ENCODE results near the gene PEX10.

Gene PEX10

DNA sequence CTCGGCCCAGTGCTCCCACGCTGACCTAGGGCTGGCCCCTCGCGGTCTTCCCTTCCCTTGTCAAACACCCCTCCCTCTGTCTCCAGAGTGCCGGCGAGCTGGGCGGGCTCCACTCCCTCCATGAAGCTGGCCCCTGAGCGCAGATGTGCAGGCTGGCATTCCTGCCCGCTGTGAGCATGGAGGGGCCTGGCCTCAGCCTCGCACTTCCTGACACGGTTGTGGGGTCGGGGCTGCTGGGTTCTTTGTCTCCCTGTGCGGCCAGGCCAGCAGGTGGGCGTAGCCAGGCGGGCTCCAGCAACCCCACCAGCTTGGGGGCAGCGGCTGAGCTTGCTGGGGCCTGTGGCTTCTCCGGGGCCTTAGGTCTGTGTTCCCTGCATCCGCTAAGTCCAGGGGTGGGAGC is 14.2 kb upstream of the PEX10 start:
- TF ChIP-seq, protein P1, sequence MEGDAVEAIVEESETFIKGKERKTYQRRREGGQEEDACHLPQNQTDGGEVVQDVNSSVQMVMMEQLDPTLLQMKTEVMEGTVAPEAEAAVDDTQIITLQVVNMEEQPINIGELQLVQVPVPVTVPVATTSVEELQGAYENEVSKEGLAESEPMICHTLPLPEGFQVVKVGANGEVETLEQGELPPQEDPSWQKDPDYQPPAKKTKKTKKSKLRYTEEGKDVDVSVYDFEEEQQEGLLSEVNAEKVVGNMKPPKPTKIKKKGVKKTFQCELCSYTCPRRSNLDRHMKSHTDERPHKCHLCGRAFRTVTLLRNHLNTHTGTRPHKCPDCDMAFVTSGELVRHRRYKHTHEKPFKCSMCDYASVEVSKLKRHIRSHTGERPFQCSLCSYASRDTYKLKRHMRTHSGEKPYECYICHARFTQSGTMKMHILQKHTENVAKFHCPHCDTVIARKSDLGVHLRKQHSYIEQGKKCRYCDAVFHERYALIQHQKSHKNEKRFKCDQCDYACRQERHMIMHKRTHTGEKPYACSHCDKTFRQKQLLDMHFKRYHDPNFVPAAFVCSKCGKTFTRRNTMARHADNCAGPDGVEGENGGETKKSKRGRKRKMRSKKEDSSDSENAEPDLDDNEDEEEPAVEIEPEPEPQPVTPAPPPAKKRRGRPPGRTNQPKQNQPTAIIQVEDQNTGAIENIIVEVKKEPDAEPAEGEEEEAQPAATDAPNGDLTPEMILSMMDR (conservative IDR thresholded peaks at IDR 0.05; ENCODE audit: low read length): no peak
- no peak overlapping the region for H3K4me3 ChIP-seq (ENCODE audit: low read length)
- no peak for DNase-seq (ENCODE audit: low read depth)

DNA sequence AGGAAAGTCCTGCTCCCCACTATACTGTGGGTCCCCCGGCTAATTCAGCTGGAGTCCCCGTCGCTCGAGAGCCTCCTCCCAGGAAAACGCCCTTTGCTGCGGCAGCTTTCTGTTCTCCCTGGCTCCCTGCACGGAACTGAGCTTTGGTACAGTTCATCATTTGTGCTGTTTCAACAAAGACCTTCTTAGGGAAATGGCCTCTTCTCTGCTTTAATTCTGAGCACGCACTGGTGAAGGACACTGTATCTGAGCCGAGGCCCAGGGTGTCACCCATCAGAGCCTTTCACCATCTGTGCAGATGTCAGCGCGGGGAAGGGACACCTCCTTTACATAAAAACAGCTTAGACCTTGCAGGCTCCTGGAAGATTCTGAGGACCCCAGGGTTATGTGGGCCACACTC is 13.5 kb upstream of the PEX10 start:
- DNase-seq (ENCODE audit: low read depth): no peak
- no peak overlapping the region for H3K4me3 ChIP-seq (ENCODE audit: low read length)
- TF ChIP-seq, protein P1 (conservative IDR thresholded peaks at IDR 0.05; ENCODE audit: low read length): no peak

DNA sequence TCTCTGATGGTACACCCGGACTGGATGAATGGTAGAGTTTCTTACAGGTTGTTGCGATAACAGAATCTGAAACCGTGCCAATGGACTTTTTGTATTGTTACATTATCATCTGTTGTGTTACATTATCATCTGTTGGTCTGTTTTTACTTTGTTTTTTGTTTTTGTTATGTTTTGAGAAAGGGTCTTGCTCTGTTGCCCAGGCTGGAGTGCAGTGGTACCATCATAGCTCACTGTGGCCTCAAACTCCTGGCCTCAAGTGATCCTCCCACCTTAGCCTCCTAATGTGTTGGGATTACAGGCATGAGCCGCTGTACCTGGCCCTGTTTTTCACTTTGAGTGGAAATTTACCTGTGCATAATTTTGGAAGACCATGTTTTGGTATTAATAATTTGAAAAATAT is 10.2 kb upstream of the PEX10 start:
- TF ChIP-seq, protein P1 (conservative IDR thresholded peaks at IDR 0.05; ENCODE audit: low read length): no peak
- DNase-seq (ENCODE audit: low read depth): no peak
- H3K4me3 ChIP-seq (ENCODE audit: low read length): no peak overlapping the region

DNA sequence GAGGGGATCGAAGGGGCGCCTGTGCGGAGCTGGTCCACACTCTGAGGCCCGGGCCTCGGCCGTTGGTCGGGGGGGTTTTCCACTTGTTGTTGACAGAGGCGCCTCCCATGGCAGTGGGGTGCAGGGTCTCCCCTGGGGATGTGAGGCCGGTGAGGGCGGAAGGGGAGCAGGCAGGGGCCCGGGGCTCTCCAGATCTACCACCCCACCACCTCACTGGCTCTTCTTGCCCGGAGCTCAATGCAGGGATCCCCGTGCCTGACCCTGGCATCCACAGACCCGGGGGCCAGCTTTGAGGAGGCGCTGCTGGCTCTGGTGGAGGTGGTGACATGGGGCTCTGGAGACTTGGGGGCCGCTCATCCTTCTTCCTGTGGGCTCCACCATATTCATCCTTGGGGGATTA is 7.1 kb upstream of the PEX10 start:
- H3K4me3 ChIP-seq (ENCODE audit: low read length): no peak overlapping the region
- no peak for DNase-seq (ENCODE audit: low read depth)
- TF ChIP-seq, protein P1 (conservative IDR thresholded peaks at IDR 0.05; ENCODE audit: low read length): no peak

DNA sequence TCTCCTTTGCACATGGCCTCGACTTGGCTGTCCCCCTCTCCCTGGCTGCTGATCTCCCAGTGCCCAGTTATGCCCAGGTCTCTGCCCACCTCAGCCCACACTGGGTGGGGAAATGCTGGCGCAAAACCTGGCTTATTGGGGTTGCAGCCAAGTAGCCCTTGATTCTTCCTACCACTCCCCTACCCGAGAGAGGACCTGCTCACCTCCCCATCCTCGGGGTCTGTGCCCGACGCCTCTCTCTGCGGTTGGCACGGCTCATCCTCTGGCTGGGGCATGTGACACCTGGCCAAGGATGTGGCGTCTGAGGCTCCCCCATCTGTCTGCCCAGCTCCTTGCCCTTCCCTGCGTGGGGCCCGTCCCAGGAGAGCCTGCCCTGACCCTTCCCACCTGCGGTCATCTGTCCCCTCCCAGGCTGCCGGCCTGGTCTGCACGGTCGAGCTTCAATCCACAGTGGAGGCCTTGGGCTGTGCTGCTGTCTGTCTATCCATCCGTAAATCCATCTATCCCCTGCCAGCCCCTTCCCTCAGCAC is 6.5 kb upstream of the PEX10 start:
- H3K4me3 ChIP-seq (ENCODE audit: low read length): no peak overlapping the region
- TF ChIP-seq, protein P1 (conservative IDR thresholded peaks at IDR 0.05; ENCODE audit: low read length): no peak
- no peak for DNase-seq (ENCODE audit: low read depth)

DNA sequence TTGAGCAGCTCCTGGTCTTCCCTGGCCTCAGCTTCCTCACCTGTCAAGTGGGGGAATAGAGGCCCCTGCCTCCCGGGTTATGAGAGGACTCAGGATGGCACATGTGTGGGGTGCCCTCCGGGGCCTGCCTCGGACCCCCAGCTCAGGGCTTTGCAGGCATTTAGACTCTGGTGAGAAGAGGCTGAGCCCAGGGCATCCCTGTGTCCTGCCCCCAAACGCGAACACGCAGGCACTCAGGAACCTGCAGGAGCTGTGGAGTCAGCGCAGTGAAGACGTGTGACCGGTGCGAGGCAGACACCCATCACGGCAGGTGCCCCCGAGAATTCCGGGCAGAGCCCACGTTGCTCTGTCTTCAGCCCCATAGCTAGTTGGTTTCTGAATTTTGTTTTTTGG is 5.5 kb upstream of the PEX10 start:
- DNase-seq (ENCODE audit: low read depth): no peak
- no peak overlapping the region for H3K4me3 ChIP-seq (ENCODE audit: low read length)
- TF ChIP-seq, protein P1 (conservative IDR thresholded peaks at IDR 0.05; ENCODE audit: low read length): no peak

DNA sequence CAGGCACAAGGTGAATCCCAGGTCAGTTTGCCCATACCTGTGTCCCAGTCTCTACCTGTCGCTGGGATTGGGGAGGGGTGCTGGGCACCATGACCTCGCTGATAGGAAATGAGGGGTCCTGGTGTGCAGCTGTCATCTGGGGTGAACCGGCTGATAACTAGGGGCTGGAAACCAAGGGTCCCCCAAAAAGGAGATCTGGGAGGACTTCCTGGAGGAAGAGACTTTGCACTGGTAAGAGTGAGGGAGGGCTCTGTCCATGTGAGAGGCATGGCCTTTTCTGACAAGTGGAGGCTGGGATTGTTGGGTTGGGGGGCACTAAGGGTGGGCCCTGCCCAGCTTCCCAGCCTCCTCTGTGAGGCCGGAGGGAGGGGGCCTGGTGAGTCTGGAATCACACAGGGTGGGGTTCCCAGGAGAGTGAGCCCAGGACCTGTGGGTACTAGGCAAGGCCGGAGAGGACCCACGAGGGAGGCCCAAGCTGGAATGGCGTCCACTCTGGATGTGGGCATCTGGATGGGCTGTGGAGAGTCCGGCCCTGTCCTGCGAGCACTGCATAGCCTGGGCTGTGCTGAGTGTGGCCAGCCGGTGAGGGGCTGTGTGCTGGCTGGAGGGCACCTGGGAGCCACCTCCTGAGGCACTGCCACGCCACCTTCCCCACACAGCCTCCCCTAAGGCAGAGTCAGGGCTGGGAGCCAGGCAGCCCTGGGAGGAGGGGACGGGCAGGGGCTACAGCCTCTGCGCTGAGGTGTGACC is 4.9 kb upstream of the PEX10 start:
- TF ChIP-seq, protein P1 (conservative IDR thresholded peaks at IDR 0.05; ENCODE audit: low read length): no peak
- no peak overlapping the region for H3K4me3 ChIP-seq (ENCODE audit: low read length)
- DNase-seq (ENCODE audit: low read depth): no peak

Measured in AG10803 (cell line).